GM04504 (cell line): ENCODE measurements around the gene PALD1.

Experiments
- DNase-seq: peaks from one replicate; pipeline ENCODE4 v3.0.0-alpha.2; 2012; ENCODE audit warnings: low read depth

Gene PALD1

GRCh38 chr10:70537398-70538194, 59.0 kb downstream of the PALD1 start:
- no peak for DNase-seq

GRCh38 chr10:70538195-70538520, 59.6 kb downstream of the PALD1 start:
- DNase-seq: no peak

GRCh38 chr10:70538731-70539338, 60.3 kb downstream of the PALD1 start:
- no peak for DNase-seq

- no peak for DNase-seq
Observed at GRCh38 chr10:70539471-70539870, 60.9 kb downstream of the PALD1 start.

GRCh38 chr10:70540089-70540788, 61.7 kb downstream of the PALD1 start:
- DNase-seq: no peak

GRCh38 chr10:70540789-70541360, 62.3 kb downstream of the PALD1 start:
- DNase-seq: no peak

- no peak for DNase-seq
Observed at GRCh38 chr10:70541736-70542564, 63.4 kb downstream of the PALD1 start.

- DNase-seq: no peak
Observed at GRCh38 chr10:70542565-70542938, 64.0 kb downstream of the PALD1 start.

GRCh38 chr10:70543911-70544310, 65.3 kb downstream of the PALD1 start:
- no peak for DNase-seq

- no peak for DNase-seq
Observed at GRCh38 chr10:70544431-70545340, 66.1 kb downstream of the PALD1 start.

GRCh38 chr10:70546584-70546983, 68.0 kb downstream of the PALD1 start:
- no peak for DNase-seq

GRCh38 chr10:70549351-70549961, 70.9 kb downstream of the PALD1 start:
- no peak for DNase-seq

GRCh38 chr10:70549962-70550458, 71.4 kb downstream of the PALD1 start:
- DNase-seq: no peak

- DNase-seq: no peak
Observed at GRCh38 chr10:70550459-70550858, 71.9 kb downstream of the PALD1 start.

- no peak for DNase-seq
Observed at GRCh38 chr10:70551466-70551865, 72.9 kb downstream of the PALD1 start.

- DNase-seq: peak; percentile 87
Observed at GRCh38 chr10:70551971-70552422, 73.4 kb downstream of the PALD1 start.

GRCh38 chr10:70552586-70552985, 74.0 kb downstream of the PALD1 start:
- DNase-seq: no peak

- no peak for DNase-seq
Observed at GRCh38 chr10:70555371-70555770, 76.8 kb downstream of the PALD1 start.

GRCh38 chr10:70557086-70557845, 78.7 kb downstream of the PALD1 start:
- DNase-seq: no peak
